Spinal cord (tissue), 10 donors: ENCODE measurements around the gene PTPRG. TPM values are rescaled to one million over a fixed set of nuclear protein-coding genes. Genes with fewer than 3 reads are reported as not detected.

Experiments used
- DNase-seq, 6 donors: peaks; one replicate each; pipeline versions ENCODE4 v3.0.0 to v3.0.0-alpha.2; 2013 to 2015; ENCODE audit warnings: low spot score in 6 of 6, low read depth in 4 of 6
- H3K27ac ChIP-seq: one replicate; pipeline ENCODE4 v1.5.1; 2013; ENCODE audit warnings: low read depth, low read length, control low read depth
- H3K27me3 ChIP-seq: one replicate; pipeline ENCODE4 v1.6.1; 2013; ENCODE audit warnings: low read length; ENCODE audit not compliant: control insufficient read depth, insufficient read depth
- H3K36me3 ChIP-seq: one replicate; pipeline ENCODE4 v1.6.1; 2013; ENCODE audit warnings: low read length; ENCODE audit not compliant: control insufficient read depth, insufficient read depth
- H3K4me1 ChIP-seq: one replicate; pipeline ENCODE4 v1.6.1; 2013; ENCODE audit warnings: low read length; ENCODE audit not compliant: control insufficient read depth, insufficient read depth
- H3K4me3 ChIP-seq: one replicate; pipeline ENCODE4 v1.5.1; 2013; ENCODE audit warnings: low read depth, low read length, control low read depth
- H3K9me3 ChIP-seq: one replicate; pipeline ENCODE4 v1.6.1; 2013; ENCODE audit warnings: low read length; ENCODE audit not compliant: control insufficient read depth, insufficient read depth
- WGBS: methylation state at CpG from one replicate; pipeline ENCODE4 v1.1.5; 2013; ENCODE audit warnings: missing lambda C conversion rate; ENCODE audit not compliant: insufficient coverage; 5-methylcytosine and 5-hydroxymethylcytosine counted together
- polyA plus RNA-seq, 2 donors: library from polyadenylated mRNA; unstranded; fragments of 120-200 nt; gene quantifications; one replicate each; pipeline ENCODE4 v1.2.1, GENCODE V29; 2013; ENCODE audit not compliant: insufficient read length in 2 of 2
- total RNA-seq, 2 donors: library from RNA; depleted of rRNA in 1 of 2; stranded (reverse); fragments of 120-200 nt in 1 of 2; fragments of >200 nt in 1 of 2; gene quantifications; one replicate each; pipeline versions ENCODE4 v1.2.3 to v1.2.4, GENCODE V29; 2013 to 2014
- donor health status: healthy.

The PTPRG gene
- total and polyA plus RNA-seq, 4 donors, result 29.2 to 106 (median 60.2) TPM

- no peaks in the 10 kb centered on the region for H3K36me3 ChIP-seq
- no peak overlapping the region for H3K27ac ChIP-seq
- no peak overlapping the region for H3K4me3 ChIP-seq
- WGBS, result 42% methylated on average over 4 of the region's 4 CpGs
- H3K27me3 ChIP-seq, result no peaks in the 10 kb centered on the region
- peak in 1 of 6 donors; percentile 63 for DNase-seq
- peaks cover 8% of the 10 kb centered on the region for H3K4me1 ChIP-seq
- H3K9me3 ChIP-seq, result no peaks in the 10 kb centered on the region
Observed at GRCh38 chr3:61730056-61730455, 168.7 kb downstream of the PTPRG start.

DNA sequence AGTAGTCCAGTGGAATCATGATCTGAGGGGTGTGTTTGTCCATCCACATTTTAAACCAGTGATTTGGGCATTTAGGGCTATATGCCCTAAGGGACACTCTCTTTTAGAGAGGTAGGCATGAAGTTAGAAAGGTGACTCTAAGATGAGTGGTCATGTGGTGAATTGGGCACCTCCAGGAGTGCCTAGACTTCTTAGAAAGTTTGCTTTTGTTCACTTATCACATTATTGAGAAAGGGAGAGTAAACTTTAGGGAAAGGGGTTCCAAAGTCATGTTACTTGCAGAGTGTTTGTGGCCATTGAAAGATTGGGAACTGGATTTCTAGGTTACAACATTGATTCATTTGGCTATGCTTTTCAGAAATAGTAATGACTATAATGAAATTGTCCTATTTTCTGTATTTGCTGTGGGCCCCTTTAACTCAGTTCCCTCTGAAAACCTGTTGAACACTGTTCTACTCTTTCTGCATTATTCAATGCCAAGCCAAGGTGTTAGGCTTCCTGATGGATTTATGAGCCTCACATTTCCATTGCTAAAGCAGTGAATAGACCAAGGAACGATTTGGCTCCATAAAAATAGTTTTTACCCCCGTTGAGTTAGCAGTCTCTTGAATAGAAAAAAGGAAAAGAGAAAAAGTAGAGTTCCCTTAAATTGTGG, 169.3 kb downstream of the PTPRG start:
- Histone ChIP-seq H3K27ac (no peak overlapping the region), H3K4me1 (peaks cover 8% of the 10 kb centered on the region), H3K27me3 (no peaks in the 10 kb centered on the region), H3K9me3 (no peaks in the 10 kb centered on the region), H3K4me3 (no peak overlapping the region), H3K36me3 (no peaks in the 10 kb centered on the region)
- no peak for DNase-seq
- 0% methylated on average over 2 of the region's 2 CpGs for WGBS

- no peak overlapping the region for H3K27ac ChIP-seq
- WGBS, result no CpG with 5 or more reads among the region's 1 CpG
Observed at GRCh38 chr3:61733000-61733399, 171.6 kb downstream of the PTPRG start.

DNA sequence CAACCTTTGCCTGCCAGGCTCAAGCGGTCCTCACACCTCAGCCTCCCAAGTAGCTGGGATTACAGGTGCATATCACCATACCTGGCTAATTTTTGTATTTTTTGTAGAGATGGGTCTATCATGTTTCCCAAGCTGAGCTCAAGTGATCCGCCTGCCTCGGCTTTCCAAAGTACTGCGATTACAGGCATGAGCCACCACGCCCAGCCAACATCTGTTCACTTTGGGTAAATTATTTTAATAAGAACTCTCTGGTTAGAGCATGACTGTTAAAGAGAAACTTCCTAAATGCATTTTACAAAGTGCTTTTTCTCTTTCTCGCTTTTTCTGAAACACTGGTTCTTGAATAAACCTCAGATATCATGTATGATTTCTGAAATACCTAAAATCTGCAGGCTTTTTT, 172.5 kb downstream of the PTPRG start:
- no peak for DNase-seq
- Histone ChIP-seq H3K27me3 (no peaks in the 10 kb centered on the region), H3K4me1 (peaks cover 9% of the 10 kb centered on the region), H3K27ac (no peak overlapping the region), H3K36me3 (no peaks in the 10 kb centered on the region), H3K9me3 (no peaks in the 10 kb centered on the region), H3K4me3 (no peak overlapping the region)
- 80% methylated on average over 1 of the region's 6 CpGs for WGBS

More at GRCh38 chr3:61733000-61733399, 171.6 kb downstream of the PTPRG start:
- DNase-seq, result no peak
- H3K36me3 ChIP-seq, result no peaks in the 10 kb centered on the region
- H3K9me3 ChIP-seq, result no peaks in the 10 kb centered on the region
- no peaks in the 10 kb centered on the region for H3K27me3 ChIP-seq
- no peak overlapping the region for H3K4me3 ChIP-seq
- H3K4me1 ChIP-seq, result peaks cover 12% of the 10 kb centered on the region

GRCh38 chr3:61734749-61735686, 173.6 kb downstream of the PTPRG start:
- WGBS, result no CpG with 5 or more reads among the region's 6 CpGs
- Histone ChIP-seq H3K27me3 (no peaks in the 10 kb centered on the region), H3K9me3 (no peaks in the 10 kb centered on the region), H3K27ac (peak overlapping the region; percentile 19), H3K36me3 (no peaks in the 10 kb centered on the region), H3K4me1 (peaks cover 6% of the 10 kb centered on the region), H3K4me3 (no peak overlapping the region)
- peak in 2 of 6 donors; percentile 45 to 69 for DNase-seq

- H3K27me3 ChIP-seq, result no peaks in the 10 kb centered on the region
- no peak overlapping the region for H3K27ac ChIP-seq
- H3K9me3 ChIP-seq, result no peaks in the 10 kb centered on the region
- no peak for DNase-seq
- peaks cover 4% of the 10 kb centered on the region for H3K4me1 ChIP-seq
- WGBS, result 88% methylated on average over 1 of the region's 5 CpGs
- H3K4me3 ChIP-seq, result no peak overlapping the region
- H3K36me3 ChIP-seq, result no peaks in the 10 kb centered on the region
Observed at GRCh38 chr3:61736506-61736905, 175.1 kb downstream of the PTPRG start.

DNA sequence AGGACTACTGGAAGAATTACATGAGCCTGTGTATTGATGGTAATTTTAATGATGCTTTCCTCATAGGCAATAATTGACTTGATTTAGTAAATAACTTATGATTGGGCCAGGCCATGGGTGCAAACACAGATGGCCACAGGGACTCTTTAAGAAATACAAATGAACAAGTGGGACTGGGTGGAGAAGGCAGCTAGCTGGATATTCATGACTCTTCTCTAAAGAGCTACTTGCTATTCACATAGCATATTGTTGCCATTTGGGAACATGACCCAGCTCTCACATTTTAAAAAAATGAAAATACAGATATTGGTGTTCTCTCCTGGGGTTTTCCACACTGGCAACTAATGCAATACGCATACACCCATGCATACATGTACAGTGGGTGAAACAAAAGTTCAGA, 178.3 kb downstream of the PTPRG start:
- H3K27me3 ChIP-seq, result no peaks in the 10 kb centered on the region
- H3K27ac ChIP-seq, result no peak overlapping the region
- no peaks in the 10 kb centered on the region for H3K9me3 ChIP-seq
- no CpG with 5 or more reads among the region's 1 CpG for WGBS
- no peak for DNase-seq
- peaks cover 4% of the 10 kb centered on the region for H3K4me1 ChIP-seq
- H3K4me3 ChIP-seq, result no peak overlapping the region
- H3K36me3 ChIP-seq, result no peaks in the 10 kb centered on the region

- Histone ChIP-seq H3K4me1 (peaks cover 4% of the 10 kb centered on the region), H3K9me3 (no peaks in the 10 kb centered on the region), H3K27me3 (no peaks in the 10 kb centered on the region), H3K27ac (no peak overlapping the region), H3K36me3 (no peaks in the 10 kb centered on the region), H3K4me3 (no peak overlapping the region)
- DNase-seq, result no peak
- no CpG with 5 or more reads among the region's 1 CpG for WGBS
Observed at GRCh38 chr3:61740494-61740893, 179.1 kb downstream of the PTPRG start.

DNA sequence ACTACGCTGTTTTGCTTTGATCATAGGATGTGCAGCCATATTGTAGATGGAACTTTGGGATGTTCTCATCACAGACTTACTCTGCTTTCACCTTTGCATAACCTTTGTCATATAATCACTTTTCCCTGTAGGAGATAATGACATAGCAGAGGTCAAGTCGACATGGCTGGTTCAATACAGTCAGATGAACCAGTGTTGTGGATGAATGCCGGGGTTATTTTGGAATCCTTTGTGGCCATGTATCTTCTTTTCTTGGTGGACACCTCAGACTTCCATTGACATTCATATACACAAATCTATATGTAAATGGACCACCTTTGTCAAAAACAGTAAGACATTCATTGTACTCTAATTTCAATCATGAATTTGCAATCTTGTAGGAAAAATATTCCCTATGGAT, 180.2 kb downstream of the PTPRG start:
- Histone ChIP-seq H3K4me3 (no peak overlapping the region), H3K27ac (no peak overlapping the region), H3K36me3 (no peaks in the 10 kb centered on the region), H3K4me1 (peaks cover 3% of the 10 kb centered on the region), H3K9me3 (no peaks in the 10 kb centered on the region), H3K27me3 (no peaks in the 10 kb centered on the region)
- no CpG with 5 or more reads among the region's 3 CpGs for WGBS
- DNase-seq, result no peak
